WTC11 (cell line): ENCODE measurements around the gene HSD11B1L. TPM values are rescaled to one million over a fixed set of nuclear protein-coding genes. Genes with fewer than 3 reads are reported as not detected.
"Not testable (repeated sequence)": the region's sequence is repeated elsewhere in the genome, so short reads cannot be mapped to it uniquely, and the experiment has no call there.

ENCODE experiments used
- ATAC-seq: fragments of 200-7000 bp; cut with Tn5 transposase; 2 replicates; pipeline ENCODE4 v1.10.0; 2021; ENCODE audit warnings: mild to moderate bottlenecking, moderate library complexity
- CTCF ChIA-PET: fragments of 300-600 bp; sonication (Branson Sonifier 250); formaldehyde crosslinking; loops from one replicate; lab custom pipeline; 2021; ENCODE audit warnings: antibody characterized with exemption; lab: Charles Lee
- POLR2A ChIA-PET: fragments of 350-600 bp; sonication (Branson Sonifier 250); formaldehyde crosslinking; loops from one replicate; lab custom pipeline; 2021; ENCODE audit warnings: antibody characterized with exemption; lab: Charles Lee
- DNase-seq: peaks from one replicate; pipeline ENCODE4 v3.0.0; 2021; ENCODE audit warnings: low spot score
- H3K27ac Mint-ChIP-seq: 2 replicates; pipeline ENCODE4 v1.8.0; 2021; ENCODE audit warnings: mixed read lengths
- H3K27me3 Mint-ChIP-seq: 2 replicates; pipeline ENCODE4 v1.8.0; 2021; ENCODE audit warnings: low read depth, mild to moderate bottlenecking, moderate library complexity, mixed read lengths
- H3K36me3 Mint-ChIP-seq: 2 replicates; pipeline ENCODE4 v1.8.0; 2021; ENCODE audit warnings: mixed read lengths
- H3K4me1 Mint-ChIP-seq: 2 replicates; pipeline ENCODE4 v1.8.0; 2022; ENCODE audit warnings: mixed read lengths
- H3K4me3 Mint-ChIP-seq: 2 replicates; pipeline ENCODE4 v1.8.0; 2021; ENCODE audit warnings: mild to moderate bottlenecking, moderate library complexity, mixed read lengths
- H3K9me3 Mint-ChIP-seq: 2 replicates; pipeline ENCODE4 v1.8.0; 2021; ENCODE audit warnings: mixed read lengths
- AR ChIP-seq: fragments of 250-450 bp; sonication (Bioruptor Pico); IDR thresholded peaks from 2 replicates; pipeline ENCODE4 v1.9.0; 2021; ENCODE audit warnings: mild to moderate bottlenecking
- ESRRA ChIP-seq: sonication (generic); formaldehyde crosslinking; IDR thresholded peaks from 2 replicates; pipeline ENCODE4 v1.8.1; 2022; ENCODE audit warnings: mild to moderate bottlenecking, missing genetic modification reagents, borderline replicate concordance
- FOXK1 ChIP-seq: sonication (generic); formaldehyde crosslinking; IDR thresholded peaks from 2 replicates; pipeline ENCODE4 v1.8.0; 2022; ENCODE audit warnings: mild to moderate bottlenecking, moderate library complexity, missing genetic modification reagents
- JAZF1 ChIP-seq: fragments of 250-450 bp; sonication (Bioruptor Pico); IDR thresholded peaks from 2 replicates; pipeline ENCODE4 v1.9.0; 2021; ENCODE audit warnings: moderate library complexity, mild to moderate bottlenecking, inconsistent platforms
- RORB ChIP-seq: fragments of 250-450 bp; sonication (Bioruptor Pico); IDR thresholded peaks from 2 replicates; pipeline ENCODE4 v1.9.0; 2021; ENCODE audit warnings: mild to moderate bottlenecking
- SOX15 ChIP-seq: fragments of 250-450 bp; sonication (Bioruptor Pico); IDR thresholded peaks from 2 replicates; pipeline ENCODE4 v1.9.0; 2021; ENCODE audit warnings: mild to moderate bottlenecking
- TEAD4 ChIP-seq: sonication (generic); formaldehyde crosslinking; IDR thresholded peaks from 2 replicates; pipeline ENCODE4 v1.8.0; 2022; ENCODE audit warnings: mild to moderate bottlenecking, missing genetic modification reagents
- TP53 ChIP-seq: sonication (generic); formaldehyde crosslinking; IDR thresholded peaks from 2 replicates; pipeline ENCODE4 v1.8.1; 2023; ENCODE audit warnings: mild to moderate bottlenecking, missing genetic modification reagents
- ZNF532 ChIP-seq: fragments of 250-450 bp; sonication (Bioruptor Pico); IDR thresholded peaks from 2 replicates; pipeline ENCODE4 v1.9.0; 2021; ENCODE audit warnings: mild to moderate bottlenecking, borderline replicate concordance
- total RNA-seq: library from RNA; stranded (reverse); gene quantifications from 3 replicates; pipeline ENCODE4 v1.2.3, GENCODE V29; 2021
- TF ChIP-seq, protein P1 (sequence below): fragments of 250-450 bp; sonication (Bioruptor Pico); IDR thresholded peaks from 2 replicates; pipeline ENCODE4 v1.9.0; 2021; ENCODE audit warnings: mild to moderate bottlenecking
- TF ChIP-seq, protein P2 (sequence below): sonication (generic); formaldehyde crosslinking; IDR thresholded peaks from 2 replicates; pipeline ENCODE4 v1.8.1; 2022; ENCODE audit warnings: mild to moderate bottlenecking, moderate library complexity, missing genetic modification reagents
- TF ChIP-seq, protein P3 (sequence below): fragments of 250-450 bp; sonication (Bioruptor Pico); IDR thresholded peaks from 2 replicates; pipeline ENCODE4 v1.8.0; 2021; ENCODE audit warnings: mild to moderate bottlenecking

The HSD11B1L gene
- total RNA-seq, 1 experiment from 2014 or later = 11.8 TPM

GRCh38 chr19:5700455-5701092 lies 19.7 kb downstream of the HSD11B1L start:
- ATAC-seq (no peak), DNase-seq (no peak)
- peaks cover 5% of the 10 kb centered on the region; the same call in 1 of the 2 replicates for H3K9me3 Mint-ChIP-seq
- H3K27me3 Mint-ChIP-seq = no peaks in the 10 kb centered on the region
- POLR2A ChIA-PET = no interaction called here
- no peaks in the 10 kb centered on the region for H3K4me1 Mint-ChIP-seq
- H3K36me3 Mint-ChIP-seq = peaks cover 61% of the 10 kb centered on the region
- no peak overlapping the region for H3K4me3 Mint-ChIP-seq
- no peak for TF ChIP-seq AR (CRISPR knock-in tag)
- no peak for TF ChIP-seq FOXK1 (CRISPR knock-in tag)
- TF ChIP-seq, protein P1, sequence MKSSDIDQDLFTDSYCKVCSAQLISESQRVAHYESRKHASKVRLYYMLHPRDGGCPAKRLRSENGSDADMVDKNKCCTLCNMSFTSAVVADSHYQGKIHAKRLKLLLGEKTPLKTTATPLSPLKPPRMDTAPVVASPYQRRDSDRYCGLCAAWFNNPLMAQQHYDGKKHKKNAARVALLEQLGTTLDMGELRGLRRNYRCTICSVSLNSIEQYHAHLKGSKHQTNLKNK (CRISPR knock-in tag) = no peak
- TF ChIP-seq ESRRA = no peak
- TF ChIP-seq TEAD4 (CRISPR knock-in tag) = no peak
- TF ChIP-seq, protein P2, sequence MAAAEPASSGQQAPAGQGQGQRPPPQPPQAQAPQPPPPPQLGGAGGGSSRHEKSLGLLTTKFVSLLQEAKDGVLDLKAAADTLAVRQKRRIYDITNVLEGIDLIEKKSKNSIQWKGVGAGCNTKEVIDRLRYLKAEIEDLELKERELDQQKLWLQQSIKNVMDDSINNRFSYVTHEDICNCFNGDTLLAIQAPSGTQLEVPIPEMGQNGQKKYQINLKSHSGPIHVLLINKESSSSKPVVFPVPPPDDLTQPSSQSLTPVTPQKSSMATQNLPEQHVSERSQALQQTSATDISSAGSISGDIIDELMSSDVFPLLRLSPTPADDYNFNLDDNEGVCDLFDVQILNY (CRISPR knock-in tag) = no peak
- CTCF ChIA-PET = no interaction called here
- no peak overlapping the region for H3K27ac Mint-ChIP-seq

- not testable (repeated sequence) for H3K27me3 Mint-ChIP-seq, DNase-seq
Observed at GRCh38 chr19:5702053-5702410, 21.2 kb downstream of the HSD11B1L start.

GRCh38 chr19:5703819-5704818 lies 23.3 kb downstream of the HSD11B1L start:
- peaks cover 66% of the 10 kb centered on the region for H3K36me3 Mint-ChIP-seq
- TF ChIP-seq JAZF1 (CRISPR knock-in tag) (no peak), TP53 (CRISPR knock-in tag) (no peak), RORB (CRISPR knock-in tag) (no peak), SOX15 (no peak), ZNF532 (CRISPR knock-in tag) (no peak)
- TF ChIP-seq, protein P3, sequence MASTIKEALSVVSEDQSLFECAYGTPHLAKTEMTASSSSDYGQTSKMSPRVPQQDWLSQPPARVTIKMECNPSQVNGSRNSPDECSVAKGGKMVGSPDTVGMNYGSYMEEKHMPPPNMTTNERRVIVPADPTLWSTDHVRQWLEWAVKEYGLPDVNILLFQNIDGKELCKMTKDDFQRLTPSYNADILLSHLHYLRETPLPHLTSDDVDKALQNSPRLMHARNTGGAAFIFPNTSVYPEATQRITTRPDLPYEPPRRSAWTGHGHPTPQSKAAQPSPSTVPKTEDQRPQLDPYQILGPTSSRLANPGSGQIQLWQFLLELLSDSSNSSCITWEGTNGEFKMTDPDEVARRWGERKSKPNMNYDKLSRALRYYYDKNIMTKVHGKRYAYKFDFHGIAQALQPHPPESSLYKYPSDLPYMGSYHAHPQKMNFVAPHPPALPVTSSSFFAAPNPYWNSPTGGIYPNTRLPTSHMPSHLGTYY (CRISPR knock-in tag) = no peak
- H3K27ac Mint-ChIP-seq = no peak overlapping the region
- POLR2A ChIA-PET = no interaction called here
- no peaks in the 10 kb centered on the region for H3K27me3 Mint-ChIP-seq
- peaks cover 5% of the 10 kb centered on the region; the same call in 1 of the 2 replicates for H3K9me3 Mint-ChIP-seq
- CTCF ChIA-PET = interaction anchor here (0.5 kb wide), 1 partner anchor 47 kb away, joined by 4 read pairs; no protein-coding TSS in a partner anchor
- ATAC-seq (no peak), DNase-seq (no peak)
- no peak overlapping the region for H3K4me3 Mint-ChIP-seq
- no peaks in the 10 kb centered on the region for H3K4me1 Mint-ChIP-seq

More at GRCh38 chr19:5702053-5702410, 21.2 kb downstream of the HSD11B1L start:
- H3K36me3 Mint-ChIP-seq = peaks cover 70% of the 10 kb centered on the region
- H3K4me1 Mint-ChIP-seq, H3K9me3 Mint-ChIP-seq, POLR2A ChIA-PET, H3K4me3 Mint-ChIP-seq, H3K27ac Mint-ChIP-seq, CTCF ChIA-PET, ATAC-seq: not testable (repeated sequence)
